HG02678 (cell line): ENCODE results near the gene TOP2B.

Experiments used
- ATAC-seq: cut with Tn5 transposase; IDR thresholded peaks from one replicate; pipeline ENCODE4 v1.9.1; 2021; ENCODE audit warnings: mild to moderate bottlenecking, moderate library complexity; ENCODE audit not compliant: unreplicated experiment

TOP2B gene

DNA sequence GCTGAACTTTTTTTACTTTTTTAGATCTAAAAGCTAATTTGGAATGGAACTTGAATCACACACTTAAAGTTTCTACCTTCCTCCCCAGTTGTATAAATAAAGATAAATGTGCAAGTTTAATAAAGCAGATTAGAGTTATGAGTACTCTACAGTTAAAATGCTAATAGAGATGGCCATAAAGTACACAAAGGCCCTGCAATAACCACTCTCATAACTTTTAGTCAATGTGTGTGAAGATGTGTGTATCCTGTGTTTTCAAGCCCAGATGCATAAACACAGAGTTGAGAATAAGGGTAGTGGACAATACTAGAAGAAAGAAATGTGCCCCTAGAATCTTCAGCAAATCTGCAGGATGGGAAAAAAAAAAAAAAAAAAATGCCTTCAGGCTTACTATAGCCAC, 45.3 kb downstream of the TOP2B start:
- no peak for ATAC-seq

DNA sequence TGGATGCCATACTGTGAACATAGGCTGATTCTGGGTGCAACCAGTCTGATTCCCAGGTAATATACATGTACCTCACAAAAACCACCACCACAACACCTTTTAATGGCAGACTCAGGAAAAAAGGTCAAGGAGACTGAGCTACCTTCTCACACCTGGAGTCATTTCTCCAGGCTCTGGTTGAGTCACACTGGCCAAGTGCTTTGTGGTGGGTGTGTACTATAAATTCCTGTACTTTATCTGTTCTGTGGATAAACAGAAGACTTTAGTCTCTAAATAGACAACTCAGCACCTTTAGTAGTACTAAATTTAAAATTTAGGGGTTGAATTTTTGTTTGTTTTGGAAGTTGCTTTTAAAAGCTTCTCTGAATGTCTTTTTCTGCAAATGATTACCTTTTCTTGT, 46.7 kb downstream of the TOP2B start:
- ATAC-seq: no peak

DNA sequence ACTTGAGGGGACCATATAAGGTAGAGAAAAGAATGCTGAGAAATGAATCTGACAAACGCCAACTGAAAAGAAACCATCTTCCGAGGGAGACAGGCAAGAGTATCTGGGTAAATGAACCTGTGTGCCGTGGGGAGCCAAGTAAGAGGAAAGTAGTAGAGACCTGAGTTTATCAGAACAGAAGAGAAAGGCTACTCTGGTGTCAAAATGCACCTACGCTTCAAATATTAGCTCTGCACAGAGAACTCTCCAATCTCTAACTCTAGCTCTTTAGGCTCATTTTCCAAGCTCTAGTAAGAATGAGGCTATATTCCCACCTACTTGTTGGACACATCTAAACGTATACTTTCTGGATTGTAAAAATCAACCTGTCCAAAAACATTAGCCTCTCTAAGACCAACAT, 53.5 kb downstream of the TOP2B start:
- no peak for ATAC-seq

DNA sequence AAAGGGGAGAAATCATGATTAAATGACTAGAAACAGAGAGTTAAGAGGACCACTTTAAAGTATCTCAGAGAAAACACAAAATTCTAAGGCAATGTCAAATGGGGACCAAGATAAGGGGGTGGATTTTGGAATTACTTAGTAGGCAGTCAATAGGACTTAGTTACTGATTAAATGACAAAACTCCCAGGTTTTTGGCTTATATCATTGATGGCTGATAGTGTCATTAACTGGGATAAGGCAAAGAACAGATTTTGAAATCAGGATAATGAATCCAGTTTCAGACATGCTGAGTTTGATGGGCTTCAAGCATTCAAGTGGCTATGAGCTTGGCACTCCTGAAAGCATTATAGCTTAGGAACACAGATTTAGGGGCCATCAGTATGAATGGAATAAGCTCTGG, 53.9 kb downstream of the TOP2B start:
- ATAC-seq: no peak

DNA sequence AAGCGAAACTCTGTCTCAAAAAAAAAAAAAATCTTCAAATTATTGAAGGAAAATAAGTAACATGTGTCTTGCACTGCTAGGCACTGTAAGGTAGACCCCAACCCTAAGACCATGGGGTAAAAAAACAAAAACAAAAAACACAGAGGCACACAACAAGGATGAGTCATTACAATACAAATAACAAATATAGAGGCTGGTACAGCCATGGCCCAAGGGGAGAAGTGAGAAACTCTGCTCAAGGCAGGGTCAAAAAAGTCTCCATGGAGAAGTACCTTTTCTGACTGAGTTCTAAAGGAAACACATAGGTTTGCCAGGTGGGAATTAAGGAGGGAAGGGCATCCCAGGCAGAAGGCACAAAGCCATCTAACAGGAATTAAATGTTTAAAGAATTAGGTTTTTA, 54.5 kb downstream of the TOP2B start:
- ATAC-seq: no peak

DNA sequence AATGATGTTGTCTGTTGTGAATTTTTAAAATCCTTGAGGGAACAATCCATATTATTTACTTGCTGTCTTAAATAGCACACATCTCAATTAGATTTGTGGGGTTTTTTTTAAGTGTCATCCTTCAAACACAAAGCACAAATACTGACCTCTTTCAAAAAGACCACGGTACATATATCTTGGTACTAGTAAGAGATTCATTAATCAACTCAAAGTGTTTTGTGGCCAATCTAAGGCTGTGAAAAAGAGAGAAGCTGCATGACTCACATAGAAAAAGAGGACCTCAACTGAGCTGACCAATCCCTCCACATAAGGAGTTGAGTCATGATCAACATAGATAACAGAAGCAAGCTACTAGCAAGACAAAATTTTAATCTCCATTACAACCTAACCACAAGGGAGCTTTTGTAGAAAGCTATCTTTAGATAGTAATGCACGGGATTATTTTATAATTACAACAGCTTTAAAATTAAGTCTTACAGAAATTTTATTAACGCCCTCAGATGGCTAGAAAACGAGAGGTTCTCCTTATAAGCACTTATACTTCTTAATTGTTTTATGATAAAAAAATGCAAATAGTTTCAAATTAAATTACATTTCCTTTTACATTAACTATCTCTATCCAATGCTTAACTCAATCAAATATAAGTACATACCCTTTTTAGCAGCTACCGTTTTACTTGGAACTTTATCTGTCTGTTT, 60.5 kb downstream of the TOP2B start:
- ATAC-seq: no peak

DNA sequence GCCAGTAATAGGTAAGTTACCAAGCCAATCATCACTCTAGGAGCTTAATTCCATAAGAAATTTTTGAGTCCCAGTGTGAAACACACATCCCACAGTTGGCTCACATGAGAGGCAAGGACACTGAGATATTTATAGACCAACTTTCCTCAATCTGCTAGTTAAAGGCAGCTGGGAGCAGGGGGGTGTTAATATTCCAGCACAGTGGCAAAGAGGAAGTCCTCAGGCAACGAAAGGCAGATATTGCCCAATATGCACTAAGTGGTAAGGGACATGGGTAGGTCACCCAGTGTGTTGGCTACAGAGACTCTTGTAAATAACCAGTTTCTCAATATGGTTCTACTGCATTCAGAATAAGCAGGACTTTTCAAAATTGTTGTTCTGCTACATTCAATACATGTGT, 61.0 kb downstream of the TOP2B start:
- ATAC-seq: no peak

DNA sequence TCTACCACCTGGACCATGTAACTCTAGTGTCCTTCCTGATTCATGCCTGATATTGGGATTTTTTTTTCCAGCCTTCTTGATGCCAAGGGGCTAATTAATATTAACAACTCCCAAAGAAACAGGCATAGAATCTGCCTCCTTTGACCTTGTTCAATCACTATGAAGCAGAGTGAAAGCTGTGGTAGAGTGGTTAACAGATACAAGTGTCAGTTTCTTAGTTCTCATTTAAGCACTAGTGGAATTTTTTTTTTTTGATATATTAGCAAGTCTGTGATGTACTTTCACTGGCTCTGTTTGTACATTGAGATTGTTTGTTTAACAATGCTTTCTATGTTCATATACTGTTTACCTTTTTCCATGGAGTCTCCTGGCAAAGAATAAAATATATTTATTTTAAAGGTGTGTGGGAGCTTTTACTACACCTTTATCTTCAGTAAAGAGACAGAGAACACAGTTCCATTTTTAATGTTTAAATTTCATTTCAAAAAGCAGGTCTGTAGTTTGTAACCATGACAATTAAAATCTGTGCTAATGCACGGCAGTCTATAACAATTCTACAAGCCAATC, 67.1 kb downstream of the TOP2B start:
- no peak for ATAC-seq

DNA sequence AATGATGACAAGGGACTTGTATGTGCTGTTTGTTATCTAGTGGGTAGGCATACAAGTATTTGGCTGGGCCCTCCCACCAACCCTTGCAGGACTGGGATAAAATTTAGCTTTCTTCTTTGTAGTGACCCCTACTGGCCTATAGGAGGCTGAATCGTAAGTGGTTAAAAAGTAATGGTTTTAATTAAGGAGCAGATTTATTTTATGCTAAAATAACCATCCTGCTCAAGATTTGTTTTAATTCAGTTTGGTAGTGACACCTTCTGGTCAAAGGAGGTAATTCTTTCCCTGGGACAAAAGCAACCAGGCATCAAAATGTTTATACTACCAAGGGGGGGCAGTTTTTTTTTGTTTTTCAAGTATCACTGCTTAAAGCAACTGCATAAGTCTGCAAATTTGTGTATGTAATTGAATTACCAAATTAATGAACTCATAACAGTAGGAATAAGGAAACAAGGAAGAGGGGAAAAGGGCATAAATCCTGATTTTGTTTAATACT, 70.7 kb downstream of the TOP2B start:
- peak; percentile 48 for ATAC-seq

DNA sequence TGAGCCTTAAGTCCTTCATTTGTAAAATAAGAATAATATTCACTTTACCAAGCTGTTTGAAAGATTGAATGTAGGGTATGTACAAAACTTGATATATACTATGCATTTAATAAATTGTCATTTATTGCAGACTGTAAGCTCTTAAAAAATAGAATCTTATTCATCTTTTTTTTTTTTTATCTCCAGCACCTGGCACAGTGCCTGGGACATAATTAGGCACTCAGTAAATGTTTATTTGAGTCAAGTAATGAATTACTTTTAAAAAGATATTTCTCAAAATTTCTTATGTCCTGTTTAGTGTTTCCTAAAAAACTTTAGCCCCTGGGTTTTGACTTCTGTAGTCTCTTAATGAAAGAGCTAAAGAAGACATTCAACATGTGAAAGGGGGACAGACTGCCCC, 71.7 kb downstream of the TOP2B start:
- no peak for ATAC-seq

DNA sequence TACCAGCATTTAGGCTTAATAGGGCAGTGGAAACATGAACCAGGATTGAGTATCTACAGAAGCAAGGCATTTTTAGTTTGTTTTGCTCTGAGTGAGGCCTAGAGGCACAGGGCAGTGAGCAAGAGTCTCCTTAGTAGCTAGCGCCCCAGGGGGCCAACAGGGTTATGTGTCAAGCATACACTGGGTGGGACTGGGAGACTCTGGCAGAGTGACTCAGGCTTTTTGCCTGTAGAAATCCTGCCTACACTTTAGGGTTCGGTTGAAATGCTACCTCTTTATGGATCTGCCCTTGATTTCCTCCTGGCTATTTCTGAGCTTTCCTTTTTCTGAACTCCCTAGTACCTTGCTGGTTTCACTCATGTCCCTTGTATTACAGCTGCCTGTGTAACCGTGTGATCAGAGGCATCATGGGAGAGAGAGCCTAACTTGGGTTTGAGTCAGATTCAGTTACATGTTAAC, 72.2 kb downstream of the TOP2B start:
- ATAC-seq: no peak

DNA sequence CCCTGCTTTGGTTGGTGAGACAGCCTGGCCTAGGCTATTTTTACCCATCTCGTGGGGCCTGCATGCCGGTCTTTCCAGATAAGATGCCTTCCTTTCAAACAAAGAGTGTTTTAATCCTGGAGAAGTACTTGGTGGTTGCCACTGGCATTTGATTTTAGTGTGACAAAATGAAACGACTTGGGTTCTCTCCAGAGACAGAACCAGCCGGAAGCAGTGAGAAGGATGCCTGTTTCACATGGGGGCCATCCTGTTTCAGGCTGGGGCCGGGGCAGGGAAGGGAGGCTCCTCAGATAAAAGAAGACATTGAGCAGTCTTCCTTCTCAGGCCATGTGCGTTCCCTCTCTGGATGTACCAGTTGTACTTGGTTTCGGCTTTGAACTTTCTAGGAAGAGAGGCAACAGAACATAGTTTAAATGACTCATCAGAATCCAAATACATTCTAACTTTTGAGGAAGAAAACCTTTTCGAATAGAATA, 74.9 kb downstream of the TOP2B start:
- ATAC-seq: no peak

DNA sequence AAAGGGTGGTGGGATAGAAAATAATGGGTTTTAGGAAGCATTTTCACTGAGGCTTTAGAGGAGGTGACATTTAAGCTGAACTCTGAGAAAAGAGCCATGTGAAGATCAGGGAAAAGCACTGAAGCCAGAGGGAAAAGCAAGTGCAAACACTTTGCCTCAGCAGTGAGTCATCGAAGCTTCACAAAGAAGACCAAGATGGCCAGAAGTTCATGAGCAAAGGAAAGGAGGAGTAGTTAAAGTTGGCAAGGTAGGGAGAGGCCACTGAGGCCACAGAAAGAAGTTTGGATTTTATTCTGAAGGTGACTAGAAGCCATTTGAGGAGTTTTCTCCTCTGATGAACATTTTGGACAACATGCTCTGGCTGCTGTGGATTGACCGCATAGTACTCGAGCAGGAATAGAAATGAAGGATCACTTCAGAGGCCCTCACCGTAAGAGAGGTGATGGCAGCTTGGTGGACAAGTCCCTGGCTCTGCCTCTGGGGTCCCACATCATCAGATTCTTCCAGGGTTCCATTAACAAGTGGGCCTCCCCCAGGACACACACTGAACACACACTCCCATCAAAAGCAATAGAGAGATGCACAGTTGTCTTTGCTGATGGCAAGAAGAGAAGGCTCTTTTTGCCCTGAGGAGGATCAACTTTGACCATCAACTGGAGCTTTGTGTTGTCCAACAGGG, 75.5 kb downstream of the TOP2B start:
- no peak for ATAC-seq

DNA sequence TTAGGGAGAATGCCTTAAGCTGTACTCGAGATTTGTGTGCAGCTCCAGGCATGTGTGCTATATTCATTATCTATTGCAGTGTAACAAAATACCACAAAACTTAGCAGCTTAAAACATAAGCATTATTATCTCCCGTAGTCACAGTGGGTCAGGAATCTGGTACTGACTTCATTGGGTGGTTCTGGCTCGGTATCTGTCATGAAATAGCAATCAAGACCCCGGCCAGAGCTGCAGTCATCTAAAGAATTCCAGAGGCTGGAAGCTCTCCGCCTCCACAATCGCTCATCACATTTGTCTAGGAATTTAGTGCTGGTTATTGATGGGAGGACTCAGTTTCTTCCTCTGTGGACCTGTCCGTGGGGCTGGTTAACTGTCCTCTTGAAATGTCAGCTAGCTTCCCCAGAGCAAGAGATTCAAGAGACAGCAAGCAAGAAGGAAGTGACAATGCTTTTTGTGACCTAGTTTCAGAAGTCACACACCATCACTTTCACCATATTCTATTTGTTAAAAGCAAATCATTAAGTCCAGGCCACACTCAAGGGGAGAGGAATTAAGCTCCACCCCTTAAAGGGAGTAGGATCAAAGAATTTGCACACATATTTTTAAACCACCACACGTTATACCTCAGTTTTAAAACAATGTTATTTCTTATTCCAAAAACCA, 76.1 kb downstream of the TOP2B start:
- no peak for ATAC-seq

DNA sequence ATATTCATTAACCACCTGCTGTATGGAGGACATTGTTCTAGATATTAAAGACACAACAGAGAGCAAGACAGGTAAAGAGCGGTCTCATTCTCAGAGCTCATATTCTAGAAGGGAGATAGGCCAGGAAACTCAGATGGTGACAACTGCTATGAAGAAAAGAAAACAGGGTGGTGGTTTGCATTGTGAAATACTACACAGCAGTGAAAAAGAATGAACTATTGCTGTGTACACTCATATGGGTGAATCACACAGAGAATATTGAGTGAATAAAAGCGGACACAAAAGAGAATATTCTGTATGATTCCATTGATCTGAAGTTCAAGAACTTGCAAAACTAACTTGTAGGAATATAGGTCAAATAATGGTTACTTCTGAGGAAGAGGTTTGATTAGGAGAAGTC, 76.7 kb downstream of the TOP2B start:
- ATAC-seq: no peak

DNA sequence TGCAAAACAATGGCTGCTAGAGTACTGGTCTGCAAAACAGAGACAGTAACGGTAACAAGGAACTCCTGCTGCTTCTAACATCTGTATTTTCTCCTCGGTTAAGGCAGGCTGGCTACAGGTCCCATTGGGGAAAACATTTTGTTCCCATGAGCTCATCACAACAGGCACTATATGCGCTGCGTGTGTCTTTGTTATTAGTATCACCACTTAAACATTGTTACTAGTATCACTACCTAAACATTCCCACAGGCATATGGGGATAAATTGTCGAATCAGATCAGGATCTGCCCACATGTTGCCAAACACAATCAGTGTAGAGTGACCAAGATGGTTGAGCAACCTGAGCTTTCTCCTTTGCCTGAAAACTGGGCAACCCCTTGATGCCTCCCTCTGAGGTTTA, 77.2 kb downstream of the TOP2B start:
- no peak for ATAC-seq

DNA sequence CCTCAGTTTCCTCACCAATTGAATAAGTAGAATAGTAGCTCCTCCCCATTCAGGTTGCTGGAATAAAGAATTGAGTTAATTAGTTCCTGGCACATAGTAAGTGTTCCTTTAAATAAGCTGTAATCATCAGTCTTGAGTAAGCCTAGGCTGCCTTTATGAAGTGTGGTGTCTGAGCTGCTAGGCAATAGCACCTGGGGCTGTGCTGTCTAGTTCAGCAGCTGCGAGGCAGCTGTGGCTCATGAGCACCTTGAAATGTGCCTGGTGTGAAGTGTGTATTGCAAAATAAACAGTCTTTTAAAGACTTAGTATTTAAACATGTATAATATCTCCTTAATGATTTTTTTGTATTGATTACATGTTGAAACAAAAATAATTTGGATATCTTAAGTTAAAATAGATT, 77.6 kb downstream of the TOP2B start:
- ATAC-seq: no peak

DNA sequence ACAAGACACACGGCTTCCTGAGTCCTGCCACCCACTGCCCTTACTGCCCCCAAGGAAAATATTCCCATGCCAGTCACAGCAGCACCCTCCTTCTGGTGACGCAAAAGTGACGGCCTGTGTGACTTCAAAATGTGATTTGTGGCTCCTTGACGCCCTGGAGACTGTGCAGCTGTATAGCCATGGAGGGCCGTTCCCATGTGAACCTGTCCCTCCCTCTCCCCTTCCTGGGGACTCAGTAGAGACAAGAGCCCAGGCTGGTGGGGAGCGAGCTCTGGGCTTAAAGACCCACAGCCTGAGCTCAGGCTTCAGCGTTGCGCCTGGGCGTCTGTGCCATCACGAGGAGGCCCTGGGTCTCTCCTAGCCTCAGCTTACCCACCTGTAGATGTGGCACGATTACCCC, 78.2 kb downstream of the TOP2B start:
- ATAC-seq: no peak

DNA sequence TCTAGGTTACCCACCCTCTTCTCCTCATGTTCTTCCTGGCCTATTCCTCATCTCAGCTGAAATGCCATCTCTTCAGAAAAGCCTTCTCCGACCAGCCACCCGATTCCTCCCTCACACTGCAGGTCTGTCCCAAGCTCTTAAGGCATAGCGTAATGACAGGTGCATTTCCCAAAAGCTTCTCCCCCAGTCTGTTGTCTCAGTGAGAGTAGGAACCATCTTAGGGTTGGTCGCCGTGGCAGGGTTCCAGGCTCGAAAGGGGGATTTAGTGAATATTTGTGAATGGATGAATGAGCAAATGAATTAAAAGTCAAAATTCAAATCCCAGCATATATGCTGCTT, 78.6 kb downstream of the TOP2B start:
- no peak for ATAC-seq

DNA sequence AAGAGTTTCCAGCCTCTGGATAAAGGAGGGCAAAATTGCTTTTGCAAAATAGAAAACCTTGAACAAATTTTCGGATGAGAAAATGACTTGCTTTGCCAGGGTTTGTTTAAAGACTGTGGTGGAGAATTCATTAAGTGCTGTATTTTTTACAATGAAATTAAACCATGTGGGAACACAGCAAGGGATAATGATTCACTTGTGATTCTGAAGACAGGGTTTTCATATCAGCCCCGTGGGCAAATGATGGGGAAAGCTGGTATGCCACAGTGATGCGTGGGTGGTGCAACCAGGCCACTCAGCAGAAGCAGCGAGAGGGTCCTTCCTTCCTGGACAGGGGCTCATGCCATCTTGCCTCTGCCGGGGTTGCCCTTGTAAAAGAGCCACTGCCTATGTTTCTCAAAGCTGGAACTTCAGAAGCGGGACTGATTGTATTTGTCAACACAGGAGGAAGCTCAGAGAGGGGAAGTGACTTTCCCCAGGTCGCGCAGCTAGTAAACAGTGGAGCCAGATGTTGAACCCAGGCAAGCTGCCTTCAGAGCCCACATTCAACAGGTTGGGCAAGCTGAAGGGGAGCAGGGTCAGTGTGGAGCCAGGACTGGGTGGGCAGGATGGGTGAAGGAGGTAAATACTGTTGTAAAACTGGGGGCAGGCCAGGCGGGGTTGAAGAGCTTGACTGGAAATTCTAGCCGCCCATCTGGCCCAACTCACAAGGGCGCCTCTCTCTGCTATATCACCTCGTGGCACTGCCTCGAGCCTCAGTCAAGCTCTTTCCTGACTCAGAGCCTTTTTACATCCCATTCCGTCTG, 79.1 kb downstream of the TOP2B start:
- ATAC-seq: no peak
